CD14-positive monocyte (primary cell): ENCODE measurements around the gene R3HDM4. TPM values are rescaled to one million over a fixed set of nuclear protein-coding genes. Genes with fewer than 3 reads are reported as not detected.

Source experiments
- DNase-seq, 3 donors: peaks; one replicate each; pipeline ENCODE4 v3.0.0-alpha.2; 2011 to 2022
- H2AFZ ChIP-seq: 2 replicates; pipeline ENCODE4 v1.6.0; 2012; ENCODE audit warnings: mild to moderate bottlenecking, low read depth, low read length, inconsistent platforms; ENCODE audit not compliant: insufficient read depth, poor library complexity, severe bottlenecking
- H3K27ac ChIP-seq, 2 donors: 1 replicate in 1 of 2; 2 replicates in 1 of 2; pipeline ENCODE4 v1.5.1; 2012 to 2013; ENCODE audit warnings: low read length in 2 of 2, control low read depth in 1 of 2, inconsistent platforms in 1 of 2, low read depth in 1 of 2, mild to moderate bottlenecking in 1 of 2
- H3K27me3 ChIP-seq, 2 donors: one replicate each; pipeline versions ENCODE4 v1.6.0 to v1.6.1; 2011 to 2013; ENCODE audit warnings: low read length in 2 of 2; ENCODE audit not compliant: control insufficient read depth in 2 of 2, insufficient read depth in 2 of 2
- H3K36me3 ChIP-seq, 2 donors: replicated peaks in 1 of 2; 1 replicate in 1 of 2; 2 replicates in 1 of 2; pipeline versions ENCODE4 v1.5.1 to v1.6.1; 2012 to 2013; ENCODE audit warnings: low read length in 2 of 2, control low read depth in 1 of 2, inconsistent platforms in 1 of 2, mild to moderate bottlenecking in 1 of 2; ENCODE audit not compliant: insufficient read depth in 2 of 2, control insufficient read depth in 1 of 2
- H3K4me1 ChIP-seq, 2 donors: 1 replicate in 1 of 2; 2 replicates in 1 of 2; pipeline versions ENCODE4 v1.5.1 to v1.6.1; 2012 to 2013; ENCODE audit warnings: low read length in 2 of 2, control low read depth in 1 of 2, inconsistent platforms in 1 of 2, mild to moderate bottlenecking in 1 of 2, moderate library complexity in 1 of 2; ENCODE audit not compliant: insufficient read depth in 2 of 2, control insufficient read depth in 1 of 2
- H3K4me2 ChIP-seq: replicated peaks from 2 replicates; pipeline ENCODE3; 2012; ENCODE audit warnings: low read length, moderate library complexity, mild to moderate bottlenecking; ENCODE audit not compliant: poor library complexity, severe bottlenecking; ENCODE audit errors: extremely low read depth
- H3K4me3 ChIP-seq, 3 experiments: fragments of 200-600 bp in 1 of 3; sonication (generic) in 1 of 3; replicated peaks in 1 of 3; 1 replicate in 2 of 3; 2 replicates in 1 of 3; pipeline ENCODE4 v1.5.1; 2011 to 2013; ENCODE audit warnings: low read length in 3 of 3, mild to moderate bottlenecking in 3 of 3, control low read depth in 2 of 3, low read depth in 2 of 3, inconsistent platforms in 1 of 3, moderate library complexity in 1 of 3
- H3K79me2 ChIP-seq: 2 replicates; pipeline ENCODE4 v1.6.0; 2012; ENCODE audit warnings: mild to moderate bottlenecking, control low read depth, inconsistent platforms, low read length, moderate library complexity; ENCODE audit not compliant: insufficient read depth
- H3K9ac ChIP-seq: 2 replicates; pipeline ENCODE4 v1.6.0; 2017; ENCODE audit warnings: low read length, mild to moderate bottlenecking; ENCODE audit not compliant: insufficient read depth, poor library complexity, severe bottlenecking
- H3K9me3 ChIP-seq, 2 donors: replicated peaks in 1 of 2; 1 replicate in 1 of 2; 2 replicates in 1 of 2; pipeline versions ENCODE4 v1.5.1 to v1.6.1; 2012 to 2013; ENCODE audit warnings: low read length in 2 of 2, control low read depth in 1 of 2; ENCODE audit not compliant: control insufficient read depth in 1 of 2, insufficient read depth in 1 of 2
- H4K20me1 ChIP-seq: 2 replicates; pipeline ENCODE4 v1.6.0; 2012; ENCODE audit warnings: mild to moderate bottlenecking, low read length, control low read depth, moderate library complexity; ENCODE audit not compliant: insufficient read depth
- H3K27ac Mint-ChIP-seq, 7 donors: one replicate each; pipeline ENCODE4 v1.8.0; 2020; ENCODE audit warnings: mild to moderate bottlenecking in 7 of 7, mixed read lengths in 7 of 7, moderate library complexity in 6 of 7, inconsistent platforms in 2 of 7
- H3K27me3 Mint-ChIP-seq, 3 donors: one replicate each; pipeline ENCODE4 v1.8.0; 2021 to 2022; ENCODE audit warnings: low read depth in 3 of 3, mild to moderate bottlenecking in 3 of 3, mixed read lengths in 3 of 3, moderate library complexity in 3 of 3, inconsistent platforms in 1 of 3
- H3K36me3 Mint-ChIP-seq, 2 donors: one replicate each; pipeline ENCODE4 v1.8.0; 2020; ENCODE audit warnings: mixed read lengths in 2 of 2, inconsistent platforms in 1 of 2, mild to moderate bottlenecking in 1 of 2
- H3K4me1 Mint-ChIP-seq: one replicate; pipeline ENCODE4 v1.8.0; 2020; ENCODE audit warnings: mild to moderate bottlenecking, mixed read lengths
- H3K4me3 Mint-ChIP-seq, 2 donors: one replicate each; pipeline ENCODE4 v1.8.0; 2020; ENCODE audit warnings: mild to moderate bottlenecking in 2 of 2, mixed read lengths in 2 of 2, moderate library complexity in 1 of 2
- H3K9me3 Mint-ChIP-seq, 7 donors: one replicate each; pipeline ENCODE4 v1.8.0; 2020 to 2022; ENCODE audit warnings: mixed read lengths in 7 of 7, mild to moderate bottlenecking in 6 of 7, moderate library complexity in 6 of 7, inconsistent platforms in 2 of 7
- WGBS: methylation state at CpG from one replicate; pipeline ENCODE4 v1.1.5; 2013; ENCODE audit warnings: missing lambda C conversion rate; ENCODE audit not compliant: insufficient coverage; 5-methylcytosine and 5-hydroxymethylcytosine counted together
- intact Hi-C, 2 donors: fragments of 100-400 bp; cut with micrococcal nuclease; formaldehyde crosslinking; loops; one replicate each; pipeline versions ENCODE4 v1.15.0 to v1.15.1; 2023
- polyA plus RNA-seq, 3 donors: library from polyadenylated mRNA; depleted of rRNA in 1 of 3; unstranded in 2 of 3; stranded (reverse) in 1 of 3; fragments of 300-500 nt in 2 of 3; fragments of >200 nt in 1 of 3; fragmentation: Illumina TruSeq in 2 of 3; gene quantifications; 1 replicate in 2 of 3; 2 replicates in 1 of 3; pipeline ENCODE4 v1.2.3, GENCODE V29; 2012 to 2021
- TF ChIP-seq, protein P1 (sequence below): fragments of 200-600 bp; IDR thresholded peaks from one replicate; pipeline ENCODE4 v1.8.0; 2022; ENCODE audit warnings: antibody characterized with exemption, mild to moderate bottlenecking

R3HDM4 gene
- polyA plus RNA-seq, 3 donors: 70.8 to 99.9 (median 78.7) TPM

DNA sequence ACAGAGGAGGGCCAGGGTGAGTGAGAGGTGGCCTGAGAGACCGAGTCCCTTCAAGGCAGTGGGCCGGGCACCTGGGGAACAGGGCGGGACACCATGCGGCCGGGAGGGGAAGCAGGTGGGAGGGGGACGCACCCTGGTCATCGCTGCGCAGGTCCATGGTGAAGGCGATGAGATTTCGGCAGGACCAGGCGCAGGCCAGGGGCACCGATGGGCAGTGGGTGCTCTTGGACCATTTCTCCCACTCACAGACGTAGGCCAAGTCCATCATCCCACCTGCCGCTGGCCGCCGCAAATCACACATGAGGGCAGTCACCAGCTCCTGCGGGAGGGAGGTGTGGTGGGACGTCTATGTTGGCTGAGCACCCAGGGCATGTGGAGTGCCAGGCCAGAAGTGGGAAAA is 22.2 kb downstream of the R3HDM4 start:
- peaks cover 15 to 19% of the 10 kb centered on the region in 2 donors for H3K4me1 ChIP-seq
- intact Hi-C loops: no loop called here
- Mint-ChIP-seq H3K27ac (no peak overlapping the region), H3K27me3 (no peaks in the 10 kb centered on the region), H3K36me3 (peaks cover 18 to 52% of the 10 kb centered on the region in 2 donors), H3K4me1 (peaks cover 24% of the 10 kb centered on the region), H3K9me3 (no peaks in the 10 kb centered on the region), H3K4me3 (no peak overlapping the region)
- H3K27me3 ChIP-seq: no peaks in the 10 kb centered on the region
- peaks cover 6% of the 10 kb centered on the region for H4K20me1 ChIP-seq
- TF ChIP-seq, protein P1, sequence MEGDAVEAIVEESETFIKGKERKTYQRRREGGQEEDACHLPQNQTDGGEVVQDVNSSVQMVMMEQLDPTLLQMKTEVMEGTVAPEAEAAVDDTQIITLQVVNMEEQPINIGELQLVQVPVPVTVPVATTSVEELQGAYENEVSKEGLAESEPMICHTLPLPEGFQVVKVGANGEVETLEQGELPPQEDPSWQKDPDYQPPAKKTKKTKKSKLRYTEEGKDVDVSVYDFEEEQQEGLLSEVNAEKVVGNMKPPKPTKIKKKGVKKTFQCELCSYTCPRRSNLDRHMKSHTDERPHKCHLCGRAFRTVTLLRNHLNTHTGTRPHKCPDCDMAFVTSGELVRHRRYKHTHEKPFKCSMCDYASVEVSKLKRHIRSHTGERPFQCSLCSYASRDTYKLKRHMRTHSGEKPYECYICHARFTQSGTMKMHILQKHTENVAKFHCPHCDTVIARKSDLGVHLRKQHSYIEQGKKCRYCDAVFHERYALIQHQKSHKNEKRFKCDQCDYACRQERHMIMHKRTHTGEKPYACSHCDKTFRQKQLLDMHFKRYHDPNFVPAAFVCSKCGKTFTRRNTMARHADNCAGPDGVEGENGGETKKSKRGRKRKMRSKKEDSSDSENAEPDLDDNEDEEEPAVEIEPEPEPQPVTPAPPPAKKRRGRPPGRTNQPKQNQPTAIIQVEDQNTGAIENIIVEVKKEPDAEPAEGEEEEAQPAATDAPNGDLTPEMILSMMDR: no peak
- H3K4me3 ChIP-seq: no peak overlapping the region
- no peak overlapping the region for H3K4me2 ChIP-seq
- no peak for DNase-seq
- H3K27ac ChIP-seq: no peak overlapping the region
- peaks cover 16 to 36% of the 10 kb centered on the region in 2 donors for H3K36me3 ChIP-seq
- no peaks in the 10 kb centered on the region for H3K9me3 ChIP-seq
- 93% methylated on average over 11 of the region's 18 CpGs for WGBS
- H2AFZ ChIP-seq: no peak overlapping the region
- no peak overlapping the region for H3K9ac ChIP-seq
- peaks cover 13% of the 10 kb centered on the region for H3K79me2 ChIP-seq

DNA sequence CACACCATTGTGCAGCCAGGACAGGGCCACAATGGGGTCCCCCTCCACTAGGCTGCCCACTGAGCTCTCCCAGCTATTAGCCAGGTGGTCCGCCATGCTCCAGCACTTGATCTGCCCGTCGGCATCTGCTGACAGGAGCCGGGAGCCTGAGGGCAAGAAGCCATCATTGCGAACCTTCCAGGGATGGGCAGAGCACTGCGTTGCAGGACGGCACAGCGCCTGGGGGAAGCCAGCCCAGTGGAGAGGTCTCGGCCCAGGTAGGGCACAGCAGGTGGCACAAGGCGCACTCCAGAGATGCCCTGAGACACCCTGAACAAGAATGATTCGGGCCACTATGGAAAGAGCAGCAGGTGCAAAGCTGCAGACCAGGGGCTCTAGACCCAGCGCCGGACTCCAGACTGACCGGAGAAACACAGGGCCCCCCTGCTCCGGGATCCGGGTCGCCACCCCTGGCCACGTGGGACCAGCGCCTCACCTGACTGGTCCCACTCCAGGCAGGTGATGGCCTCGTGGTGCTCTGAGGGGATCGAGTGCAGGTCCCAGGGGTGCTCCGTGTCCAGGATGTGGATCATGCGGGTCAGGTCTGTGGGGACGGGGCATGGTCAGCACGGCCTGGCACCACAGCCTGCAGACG is 23.2 kb downstream of the R3HDM4 start:
- Mint-ChIP-seq H3K9me3 (no peaks in the 10 kb centered on the region), H3K36me3 (peaks cover 25 to 62% of the 10 kb centered on the region in 2 donors), H3K27me3 (no peaks in the 10 kb centered on the region), H3K4me3 (no peak overlapping the region), H3K4me1 (peaks cover 22% of the 10 kb centered on the region), H3K27ac (no peak overlapping the region)
- H3K27ac ChIP-seq: no peak overlapping the region
- TF ChIP-seq, protein P1: no peak
- no peaks in the 10 kb centered on the region for H3K9me3 ChIP-seq
- no peaks in the 10 kb centered on the region for H3K27me3 ChIP-seq
- H3K79me2 ChIP-seq: peaks cover 13% of the 10 kb centered on the region
- WGBS: 97% methylated on average over 25 of the region's 26 CpGs
- peaks cover 11% of the 10 kb centered on the region for H4K20me1 ChIP-seq
- intact Hi-C loops: no loop called here
- H3K36me3 ChIP-seq: peaks cover 25 to 46% of the 10 kb centered on the region in 2 donors
- no peak overlapping the region for H3K4me2 ChIP-seq
- peaks cover 15 to 19% of the 10 kb centered on the region in 2 donors for H3K4me1 ChIP-seq
- H2AFZ ChIP-seq: no peak overlapping the region
- H3K9ac ChIP-seq: no peak overlapping the region
- H3K4me3 ChIP-seq: no peak overlapping the region
- DNase-seq: no peak
